ENCODE measurements around the gene HOXA2.
A peak's percentile ranks its signal among the peaks of the same experiment; 100 is the strongest.

Gene HOXA2

GRCh38 chr7:27141923-27142579 lies 39.6 kb upstream of the HOXA2 start:
- no peak for DNase-seq (ENCODE audit: low read depth in 1 of 2, low spot score in 1 of 2)

- DNase-seq (ENCODE audit: low read depth in 1 of 2, low spot score in 1 of 2): no peak
Measured at GRCh38 chr7:27141137-27141922, 38.8 kb upstream of the HOXA2 start.

GRCh38 chr7:27140126-27140857 lies 37.8 kb upstream of the HOXA2 start:
- no peak for DNase-seq (ENCODE audit: low read depth in 1 of 2, low spot score in 1 of 2)

GRCh38 chr7:27139334-27140125 lies 37.0 kb upstream of the HOXA2 start:
- no peak for DNase-seq (ENCODE audit: low read depth in 1 of 2, low spot score in 1 of 2)

GRCh38 chr7:27138985-27139333 lies 36.5 kb upstream of the HOXA2 start:
- no peak for DNase-seq (ENCODE audit: low read depth in 1 of 2, low spot score in 1 of 2)

- no peak for DNase-seq (ENCODE audit: low read depth in 1 of 2, low spot score in 1 of 2)
Measured at GRCh38 chr7:27138472-27138871, 36.0 kb upstream of the HOXA2 start.

GRCh38 chr7:27137640-27138315 lies 35.3 kb upstream of the HOXA2 start:
- no peak for DNase-seq (ENCODE audit: low read depth in 1 of 2, low spot score in 1 of 2)

- no peak for DNase-seq (ENCODE audit: low read depth in 1 of 2, low spot score in 1 of 2)
Measured at GRCh38 chr7:27134392-27134791, 31.9 kb upstream of the HOXA2 start.

GRCh38 chr7:27133409-27134231 lies 31.1 kb upstream of the HOXA2 start:
- DNase-seq (ENCODE audit: low read depth in 1 of 2, low spot score in 1 of 2): no peak

- DNase-seq (ENCODE audit: low read depth in 1 of 2, low spot score in 1 of 2): no peak
Measured at GRCh38 chr7:27132978-27133377, 30.5 kb upstream of the HOXA2 start.

GRCh38 chr7:27132214-27132613 lies 29.7 kb upstream of the HOXA2 start:
- no peak for DNase-seq (ENCODE audit: low read depth in 1 of 2, low spot score in 1 of 2)

- no peak for DNase-seq (ENCODE audit: low read depth in 1 of 2, low spot score in 1 of 2)
Measured at GRCh38 chr7:27131390-27131819, 28.9 kb upstream of the HOXA2 start.

GRCh38 chr7:27130540-27131389 lies 28.3 kb upstream of the HOXA2 start, which contains the start of gene HOXA4:
TSS of gene HOXA4 (minus strand) at chr7:27130757. CDS start at chr7:27130733, 24 bp downstream.
- DNase-seq (ENCODE audit: low read depth in 1 of 2, low spot score in 1 of 2): peak; percentile 56 to 62

GRCh38 chr7:27129729-27130539 lies 27.5 kb upstream of the HOXA2 start:
- DNase-seq (ENCODE audit: low read depth in 1 of 2, low spot score in 1 of 2): no peak

GRCh38 chr7:27128776-27129728 lies 26.6 kb upstream of the HOXA2 start:
- no peak for DNase-seq (ENCODE audit: low read depth in 1 of 2, low spot score in 1 of 2)

- no peak for DNase-seq (ENCODE audit: low read depth in 1 of 2, low spot score in 1 of 2)
Measured at GRCh38 chr7:27128034-27128433, 25.6 kb upstream of the HOXA2 start.

Data from stimulated activated CD4-positive, alpha-beta T cell treated with anti-CD3 and anti-CD28 coated beads, Interleukin-15, amount 100 ng/mL, for 1 hour (primary cell).